ENCODE measurements around the gene C6. TPM values are rescaled to one million over a fixed set of nuclear protein-coding genes. Genes with fewer than 3 reads are reported as not detected.
A peak's percentile ranks its signal among the peaks of the same experiment; 100 is the strongest.

C6 gene
- 1 to 10 TPM in 2 of 5 donors, under 1 TPM in 1, not detected in 2; 0.45 to 6.5 (median 6.4) TPM for total RNA-seq
- polyA plus RNA-seq, result 1 to 10 TPM in 1 of 3 donors, under 1 TPM in 2; 0.45 to 1.2 (median 0.81) TPM
- long read RNA-seq, donor 1, result 0 reads
- long read RNA-seq, donor 2, result 0 reads
- long read RNA-seq, donor 3, partial matches to known transcripts, result 0 of 1 reads
- long read RNA-seq, donor 3, other reads (novel, unspliced or antisense), result 0 of 1 reads
- long read RNA-seq, donor 4, partial matches to known transcripts, result 0 of 1 reads
- long read RNA-seq, donor 4, other reads (novel, unspliced or antisense), result 0 of 1 reads
- long read RNA-seq, donor 5, result 0 reads
- long read RNA-seq, donor 6, result 0 reads
- long read RNA-seq, donor 7, result 0 reads
- long read RNA-seq, donor 8, result 0 reads
- long read RNA-seq, donor 9, result 0 reads
- long read RNA-seq, donor 10, partial matches to known transcripts, result 0 of 3 reads
- long read RNA-seq, donor 10, other reads (novel, unspliced or antisense), result 0 of 3 reads

GRCh38 chr5:41213340-41213739 is at the start of gene C6:
C6 (minus strand) TSS chr5:41213532; CDS start chr5:41203230, 10,302 bp downstream.
- no peaks in the 10 kb centered on the region for H3K36me3 ChIP-seq
- 21 to 47% (median 33%) methylated on average over 1 of the region's 1 CpG for WGBS, 5 donors
- H3K27ac ChIP-seq, result peak within 1 kb of the TSS in 1 of 5 donors; percentile 3
- intact Hi-C loops (cut with DNase I; ENCODE audit: low total_unique reads), result no loop called here
- peak in 1 of 2 donors; percentile 64 for DNase-seq
- no peaks in the 10 kb centered on the region for H3K27me3 ChIP-seq
- no peaks in the 10 kb centered on the region for H3K4me1 ChIP-seq
- H3K4me3 ChIP-seq, result no peak within 1 kb of the TSS
- no peaks in the 10 kb centered on the region for H3K9me3 ChIP-seq
- TF ChIP-seq EP300 (IDR thresholded peaks at IDR 0.05) (no peak), CTCF (IDR thresholded peaks at IDR 0.05) (no peak), POLR2AphosphoS5 (IDR thresholded peaks at IDR 0.05) (no peak), POLR2A (IDR thresholded peaks at IDR 0.05) (no peak)

DNA sequence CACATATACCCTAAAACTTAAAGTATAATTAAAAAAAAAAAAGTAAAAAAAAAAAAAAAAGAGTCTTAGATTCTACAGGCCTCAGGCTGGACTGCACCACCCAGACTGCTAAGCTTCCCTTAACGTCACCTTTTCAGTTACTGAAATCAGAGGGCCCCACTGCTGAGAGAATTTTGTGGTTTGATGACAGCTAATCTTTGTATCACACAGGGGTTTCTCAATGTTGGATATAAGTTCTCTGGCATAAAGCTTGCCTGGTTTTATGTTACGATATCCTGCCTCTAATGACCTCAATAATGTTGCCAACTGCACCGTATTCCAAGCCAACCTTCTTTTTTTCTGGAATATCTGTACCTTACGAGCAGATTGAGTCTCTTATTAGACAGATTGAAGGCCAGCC is 43.1 kb upstream of the C6 start:
- H3K36me3 ChIP-seq, result no peaks in the 10 kb centered on the region
- no peaks in the 10 kb centered on the region for H3K4me1 ChIP-seq
- H3K27ac ChIP-seq, result no peak overlapping the region
- intact Hi-C loops (cut with DNase I; ENCODE audit: low total_unique reads), result no loop called here
- no peak for TF ChIP-seq POLR2AphosphoS5 (IDR thresholded peaks at IDR 0.05)
- TF ChIP-seq CTCF (IDR thresholded peaks at IDR 0.05), result no peak
- TF ChIP-seq EP300 (IDR thresholded peaks at IDR 0.05), result no peak
- TF ChIP-seq POLR2A (IDR thresholded peaks at IDR 0.05), result no peak
- H3K27me3 ChIP-seq, result no peaks in the 10 kb centered on the region
- H3K9me3 ChIP-seq, result no peaks in the 10 kb centered on the region
- H3K4me3 ChIP-seq, result no peak overlapping the region
- no peak for DNase-seq
- WGBS, 5 donors, result 82 to 88% (median 87%) methylated on average over 4 of the region's 4 CpGs

- Histone ChIP-seq H3K4me3 (no peak overlapping the region), H3K36me3 (no peaks in the 10 kb centered on the region), H3K27ac (no peak overlapping the region), H3K4me1 (peaks cover 0 to 9% (median 0%) of the 10 kb centered on the region in 4 donors), H3K27me3 (no peaks in the 10 kb centered on the region), H3K9me3 (no peaks in the 10 kb centered on the region)
- TF ChIP-seq CTCF (IDR thresholded peaks at IDR 0.05) (no peak), POLR2AphosphoS5 (IDR thresholded peaks at IDR 0.05) (no peak), EP300 (IDR thresholded peaks at IDR 0.05) (no peak), POLR2A (IDR thresholded peaks at IDR 0.05) (no peak)
- DNase-seq, result no peak
- intact Hi-C loops (cut with DNase I; ENCODE audit: low total_unique reads), result no loop called here
Observed at GRCh38 chr5:41253109-41253508, 39.8 kb upstream of the C6 start.

DNA sequence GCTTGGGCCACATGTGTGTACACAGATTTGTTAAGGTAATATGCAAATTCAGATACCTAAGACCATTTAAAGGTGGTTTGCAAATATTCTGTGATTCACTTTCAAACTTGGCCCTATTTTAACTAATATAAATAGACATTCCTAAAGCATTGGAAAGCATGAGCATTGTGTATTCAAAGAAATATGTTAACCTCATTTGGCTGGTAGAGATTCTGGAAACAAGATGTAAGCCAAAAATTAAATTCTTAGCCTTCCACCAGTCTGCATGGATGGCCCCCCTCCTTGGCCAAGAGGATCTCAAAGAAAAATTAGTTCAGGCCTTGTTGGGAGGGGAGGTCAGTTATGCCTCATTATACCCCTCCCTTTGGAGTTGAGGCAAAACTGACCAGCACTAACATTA is 38.7 kb upstream of the C6 start:
- H3K4me3 ChIP-seq, result no peak overlapping the region
- intact Hi-C loops (cut with DNase I; ENCODE audit: low total_unique reads), result no loop called here
- H3K9me3 ChIP-seq, result no peaks in the 10 kb centered on the region
- no peak overlapping the region for H3K27ac ChIP-seq
- DNase-seq, result no peak
- peaks cover 0 to 9% (median 0%) of the 10 kb centered on the region in 4 donors for H3K4me1 ChIP-seq
- no peaks in the 10 kb centered on the region for H3K27me3 ChIP-seq
- H3K36me3 ChIP-seq, result no peaks in the 10 kb centered on the region
- no peak for TF ChIP-seq POLR2A (IDR thresholded peaks at IDR 0.05)
- TF ChIP-seq POLR2AphosphoS5 (IDR thresholded peaks at IDR 0.05), result no peak
- no peak for TF ChIP-seq CTCF (IDR thresholded peaks at IDR 0.05)
- TF ChIP-seq EP300 (IDR thresholded peaks at IDR 0.05), result no peak

Data from stomach (tissue), 19 donors.